ENCODE results near the gene BAIAP2. TPM values are rescaled to one million over a fixed set of nuclear protein-coding genes. Genes with fewer than 3 reads are reported as not detected.
A peak's percentile ranks its signal among the peaks of the same experiment; 100 is the strongest.

Gene BAIAP2
- total and polyA plus RNA-seq, 8 donors = 4.7 to 16.4 (median 11.1) TPM

DNA sequence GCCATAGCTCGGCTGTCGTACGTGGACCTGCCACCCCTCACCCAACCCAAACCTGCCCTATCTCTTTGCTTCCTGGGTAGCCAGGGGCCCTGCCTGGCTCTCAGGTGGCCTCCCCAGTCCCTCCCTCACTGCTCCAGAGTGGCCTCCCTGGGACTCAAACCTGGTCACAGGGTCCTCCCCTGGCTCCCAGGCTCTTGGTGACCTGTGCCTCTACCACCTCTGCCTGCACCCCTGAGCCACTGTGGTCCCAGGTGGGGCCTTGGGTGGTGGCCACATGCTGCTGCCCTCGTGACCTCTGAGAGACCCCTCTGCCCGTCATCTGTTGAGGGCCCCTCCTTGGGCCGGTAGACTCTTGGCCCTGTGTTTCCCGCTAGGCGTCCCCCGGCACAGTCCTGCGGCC is 65.7 kb downstream of the BAIAP2 start:
- TF ChIP-seq, protein P1, sequence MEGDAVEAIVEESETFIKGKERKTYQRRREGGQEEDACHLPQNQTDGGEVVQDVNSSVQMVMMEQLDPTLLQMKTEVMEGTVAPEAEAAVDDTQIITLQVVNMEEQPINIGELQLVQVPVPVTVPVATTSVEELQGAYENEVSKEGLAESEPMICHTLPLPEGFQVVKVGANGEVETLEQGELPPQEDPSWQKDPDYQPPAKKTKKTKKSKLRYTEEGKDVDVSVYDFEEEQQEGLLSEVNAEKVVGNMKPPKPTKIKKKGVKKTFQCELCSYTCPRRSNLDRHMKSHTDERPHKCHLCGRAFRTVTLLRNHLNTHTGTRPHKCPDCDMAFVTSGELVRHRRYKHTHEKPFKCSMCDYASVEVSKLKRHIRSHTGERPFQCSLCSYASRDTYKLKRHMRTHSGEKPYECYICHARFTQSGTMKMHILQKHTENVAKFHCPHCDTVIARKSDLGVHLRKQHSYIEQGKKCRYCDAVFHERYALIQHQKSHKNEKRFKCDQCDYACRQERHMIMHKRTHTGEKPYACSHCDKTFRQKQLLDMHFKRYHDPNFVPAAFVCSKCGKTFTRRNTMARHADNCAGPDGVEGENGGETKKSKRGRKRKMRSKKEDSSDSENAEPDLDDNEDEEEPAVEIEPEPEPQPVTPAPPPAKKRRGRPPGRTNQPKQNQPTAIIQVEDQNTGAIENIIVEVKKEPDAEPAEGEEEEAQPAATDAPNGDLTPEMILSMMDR (IDR thresholded peaks at IDR 0.05) = no peak
- WGBS, 2 donors = 84 to 88% methylated on average over 10 of the region's 10 CpGs
- Histone ChIP-seq H3K4me1 (no peaks in the 10 kb centered on the region), H3K27ac (no peak overlapping the region), H3K27me3 (no peaks in the 10 kb centered on the region), H3K36me3 (no peaks in the 10 kb centered on the region), H3K9me3 (no peaks in the 10 kb centered on the region), H3K4me3 (no peak overlapping the region)
- intact Hi-C loops (cut with DNase I) = loop anchor here in 2 of 3 donors (5.0 to 10.0 kb wide), 3 partner anchors 73 to 676 kb away; no protein-coding TSS in a partner anchor
- no peak for ATAC-seq
- no peak for FAIRE-seq
- no peak for DNase-seq

DNA sequence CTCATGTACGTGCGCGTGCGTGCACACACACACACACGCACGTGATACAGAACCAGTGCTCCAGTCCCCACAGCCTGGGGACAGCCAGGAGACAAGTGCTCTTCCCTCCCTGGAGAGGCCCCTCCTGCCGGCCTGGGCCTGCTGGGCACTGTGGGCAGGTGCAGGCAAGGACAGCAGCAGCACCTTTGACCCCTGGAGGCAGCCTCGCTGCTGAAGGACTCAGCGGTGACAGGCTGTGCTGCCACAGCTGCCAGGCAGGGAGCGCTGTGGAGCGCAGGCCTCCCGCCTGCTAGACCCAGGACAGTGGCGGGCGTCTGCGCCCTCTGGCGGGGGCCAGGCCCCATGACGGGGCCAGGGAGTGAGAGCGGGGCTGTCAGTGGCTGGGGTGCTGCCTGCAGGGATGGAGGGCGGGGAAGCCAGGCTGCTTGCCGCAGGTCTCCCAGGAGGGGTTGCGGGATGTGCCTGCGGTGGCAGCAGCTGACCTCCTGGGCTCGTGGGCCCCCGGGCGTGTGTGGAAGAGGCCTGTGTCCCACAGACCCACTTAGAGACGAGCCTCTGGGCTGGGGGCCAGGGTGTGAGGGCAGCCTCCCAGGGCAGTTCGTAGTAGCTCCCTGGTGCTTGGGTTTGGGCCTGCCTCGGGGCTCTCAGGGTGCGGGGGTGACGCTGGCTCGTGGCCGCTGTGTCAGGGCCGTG is 66.8 kb downstream of the BAIAP2 start:
- ATAC-seq (peak; percentile 92 to 96 (median 94)), DNase-seq (peak; percentile 75 to 96 (median 90)), FAIRE-seq (no peak)
- Histone ChIP-seq H3K4me1 (no peaks in the 10 kb centered on the region), H3K27ac (no peak overlapping the region), H3K9me3 (no peaks in the 10 kb centered on the region), H3K27me3 (no peaks in the 10 kb centered on the region), H3K4me3 (no peak overlapping the region), H3K36me3 (no peaks in the 10 kb centered on the region)
- intact Hi-C loops (cut with DNase I) = loop anchor here in 2 of 3 donors (5.0 to 10.0 kb wide), 3 partner anchors 74 to 677 kb away; no protein-coding TSS in a partner anchor
- 33 to 37% methylated on average over 32 to 33 of the region's 33 CpGs for WGBS, 2 donors
- TF ChIP-seq, protein P1 (IDR thresholded peaks at IDR 0.05) = peak; percentile 99 to 100 (median 100)

DNA sequence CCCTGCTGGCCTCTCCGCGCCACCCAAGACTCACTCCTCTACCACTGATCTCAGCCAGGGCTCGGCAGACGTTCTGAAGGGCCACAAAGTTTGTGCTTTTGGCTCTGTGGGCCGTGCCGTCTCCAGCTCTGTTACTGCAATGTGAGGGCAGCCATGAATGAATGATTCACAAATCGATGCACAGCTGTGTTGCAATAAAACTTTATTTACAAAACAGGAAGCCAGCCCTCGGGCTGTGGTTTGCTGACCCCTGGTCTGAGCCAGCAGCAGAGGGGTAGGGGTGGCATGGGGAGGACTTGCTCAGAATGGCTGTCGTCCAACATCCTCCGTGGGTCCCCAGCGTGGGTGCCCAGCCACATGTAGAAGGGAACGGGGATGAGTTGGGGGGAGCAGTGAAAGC is 67.4 kb downstream of the BAIAP2 start:
- Histone ChIP-seq H3K4me3 (no peak overlapping the region), H3K9me3 (no peaks in the 10 kb centered on the region), H3K27ac (no peak overlapping the region), H3K36me3 (no peaks in the 10 kb centered on the region), H3K4me1 (no peaks in the 10 kb centered on the region), H3K27me3 (no peaks in the 10 kb centered on the region)
- WGBS, 2 donors = 77 to 83% methylated on average over 12 of the region's 12 CpGs
- intact Hi-C loops (cut with DNase I) = loop anchor here in 2 of 3 donors (5.0 to 10.0 kb wide), 3 partner anchors 75 to 678 kb away; no protein-coding TSS in a partner anchor
- no peak for DNase-seq
- TF ChIP-seq, protein P1 (IDR thresholded peaks at IDR 0.05) = no peak
- ATAC-seq = no peak
- no peak for FAIRE-seq

DNA sequence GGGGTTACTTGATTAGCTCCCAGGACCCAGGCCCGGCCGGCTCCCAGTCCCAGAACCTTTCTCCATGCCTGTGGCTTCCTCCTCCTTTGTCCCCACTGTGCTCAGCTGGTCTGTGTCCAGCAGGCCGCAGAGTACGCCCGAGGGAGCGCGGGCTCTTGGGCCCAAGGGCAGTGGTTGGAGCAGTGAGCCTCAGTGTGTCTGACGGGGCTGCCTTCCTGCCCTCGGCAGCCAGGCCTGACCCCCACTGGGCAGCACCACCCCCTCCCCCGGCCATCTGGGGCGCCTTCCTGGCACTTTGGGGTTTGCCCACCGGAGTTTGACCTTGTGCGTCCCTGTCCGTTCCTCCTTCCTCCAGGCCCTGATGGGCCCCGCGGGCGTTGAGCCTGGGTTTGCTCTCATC is 67.9 kb downstream of the BAIAP2 start:
- FAIRE-seq (no peak), ATAC-seq (no peak), DNase-seq (no peak)
- TF ChIP-seq, protein P1 (IDR thresholded peaks at IDR 0.05) = no peak
- Histone ChIP-seq H3K9me3 (no peaks in the 10 kb centered on the region), H3K27ac (no peak overlapping the region), H3K4me1 (no peaks in the 10 kb centered on the region), H3K27me3 (no peaks in the 10 kb centered on the region), H3K36me3 (no peaks in the 10 kb centered on the region), H3K4me3 (no peak overlapping the region)
- intact Hi-C loops (cut with DNase I) = loop anchor here in 2 of 3 donors (5.0 to 10.0 kb wide), 3 partner anchors 76 to 678 kb away; no protein-coding TSS in a partner anchor
- WGBS, 2 donors = 87 to 90% methylated on average over 16 to 17 of the region's 17 CpGs

DNA sequence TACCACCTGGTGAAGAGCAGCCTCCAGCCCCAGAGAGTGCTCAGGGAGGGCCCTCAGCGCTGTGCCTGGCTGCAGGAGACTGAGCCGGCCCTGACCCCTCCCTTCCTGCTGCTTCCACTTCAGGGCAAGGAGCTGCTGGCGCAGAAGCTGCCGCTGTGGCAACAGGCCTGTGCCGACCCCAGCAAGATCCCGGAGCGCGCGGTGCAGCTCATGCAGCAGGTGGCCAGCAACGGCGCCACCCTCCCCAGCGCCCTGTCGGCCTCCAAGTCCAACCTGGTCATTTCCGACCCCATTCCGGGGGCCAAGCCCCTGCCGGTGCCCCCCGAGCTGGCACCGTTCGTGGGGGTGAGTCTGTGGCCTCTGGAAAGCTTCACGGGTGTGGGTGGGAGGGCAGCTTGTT is 68.4 kb downstream of the BAIAP2 start:
- intact Hi-C loops (cut with DNase I) = loop anchor here in 2 of 3 donors (5.0 to 10.0 kb wide), 3 partner anchors 76 to 679 kb away; no protein-coding TSS in a partner anchor
- DNase-seq = no peak
- WGBS, 2 donors = 86 to 91% methylated on average over 18 to 20 of the region's 20 CpGs
- H3K36me3 ChIP-seq = no peaks in the 10 kb centered on the region
- H3K9me3 ChIP-seq = no peaks in the 10 kb centered on the region
- no peaks in the 10 kb centered on the region for H3K4me1 ChIP-seq
- FAIRE-seq = no peak
- ATAC-seq = no peak
- no peaks in the 10 kb centered on the region for H3K27me3 ChIP-seq
- no peak overlapping the region for H3K4me3 ChIP-seq
- TF ChIP-seq, protein P1 (IDR thresholded peaks at IDR 0.05) = no peak
- H3K27ac ChIP-seq = no peak overlapping the region
